HG02588 (cell line): ENCODE measurements around the gene CLCN2.

ENCODE experiments used
- ATAC-seq: cut with Tn5 transposase; IDR thresholded peaks from one replicate; pipeline ENCODE4 v1.9.1; 2021; ENCODE audit warnings: mild to moderate bottlenecking, moderate library complexity; ENCODE audit not compliant: unreplicated experiment

The CLCN2 gene

DNA sequence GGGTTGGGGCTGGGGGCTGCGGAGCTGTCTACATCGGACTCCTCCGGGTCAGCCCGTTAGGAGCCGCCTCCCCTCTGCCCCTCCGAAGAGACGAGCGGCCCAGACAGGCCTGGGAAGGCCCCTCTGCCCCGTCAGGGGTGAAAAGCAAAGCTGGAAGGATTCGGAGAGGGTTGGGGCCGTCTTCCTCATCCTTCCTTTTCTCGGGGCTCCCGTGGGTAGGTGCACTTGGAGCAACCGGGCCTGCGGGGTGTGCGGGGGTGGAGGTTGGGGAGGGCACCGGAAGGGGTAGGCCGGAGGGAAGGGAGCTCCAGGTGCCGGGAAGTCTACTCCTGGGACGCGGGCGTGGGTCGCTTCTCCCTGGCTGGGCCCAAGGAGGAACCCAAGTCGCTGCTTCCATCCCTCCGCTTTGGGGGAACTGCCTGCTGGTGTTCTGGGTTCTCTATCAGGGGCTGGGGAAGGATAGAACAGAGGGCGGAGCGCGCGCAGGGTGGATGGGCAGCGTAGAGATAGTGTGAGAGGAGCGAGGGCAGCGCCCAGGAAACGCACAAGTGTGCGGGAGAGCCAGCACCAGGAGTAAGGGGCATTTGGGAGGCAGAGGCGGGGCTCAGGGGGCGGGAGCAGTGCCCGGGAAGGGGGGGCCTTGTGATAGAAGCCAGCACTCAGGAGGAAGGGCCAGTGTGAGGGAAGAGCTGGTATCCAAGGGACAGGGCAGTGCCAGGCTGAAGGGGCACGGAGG, 695 bp upstream of the CLCN2 start:
- peak; percentile 3 for ATAC-seq

DNA sequence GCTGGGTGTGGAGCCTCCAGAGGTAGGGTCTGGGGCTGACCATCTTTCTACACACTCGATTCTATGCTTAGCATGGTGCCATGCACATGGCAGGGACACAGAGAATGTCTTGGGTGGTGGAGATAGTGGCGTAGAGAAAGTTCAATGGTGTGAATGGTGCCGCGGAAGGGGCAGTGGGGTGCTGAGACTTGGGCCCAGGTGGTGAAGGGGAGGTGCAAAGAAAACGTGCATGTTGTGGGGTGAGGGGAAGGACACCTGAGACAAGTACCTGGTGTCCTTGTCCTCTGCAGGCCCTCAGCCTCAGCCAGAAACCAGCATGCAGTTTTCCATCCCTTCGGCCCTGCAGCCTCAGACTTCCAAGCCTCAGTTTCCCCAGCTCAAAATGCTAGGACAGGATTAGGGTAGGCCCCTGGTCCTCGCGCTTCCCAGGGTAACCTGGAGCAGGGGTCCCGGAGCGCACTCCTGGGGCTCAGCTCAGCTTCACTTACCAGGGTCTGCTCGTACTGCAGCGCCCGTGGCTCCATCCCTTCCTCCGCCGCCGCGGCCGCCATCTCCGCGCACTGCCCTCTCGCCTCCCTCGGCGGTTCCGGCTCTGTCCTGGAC, 375 bp downstream of the CLCN2 start:
- ATAC-seq: no peak

DNA sequence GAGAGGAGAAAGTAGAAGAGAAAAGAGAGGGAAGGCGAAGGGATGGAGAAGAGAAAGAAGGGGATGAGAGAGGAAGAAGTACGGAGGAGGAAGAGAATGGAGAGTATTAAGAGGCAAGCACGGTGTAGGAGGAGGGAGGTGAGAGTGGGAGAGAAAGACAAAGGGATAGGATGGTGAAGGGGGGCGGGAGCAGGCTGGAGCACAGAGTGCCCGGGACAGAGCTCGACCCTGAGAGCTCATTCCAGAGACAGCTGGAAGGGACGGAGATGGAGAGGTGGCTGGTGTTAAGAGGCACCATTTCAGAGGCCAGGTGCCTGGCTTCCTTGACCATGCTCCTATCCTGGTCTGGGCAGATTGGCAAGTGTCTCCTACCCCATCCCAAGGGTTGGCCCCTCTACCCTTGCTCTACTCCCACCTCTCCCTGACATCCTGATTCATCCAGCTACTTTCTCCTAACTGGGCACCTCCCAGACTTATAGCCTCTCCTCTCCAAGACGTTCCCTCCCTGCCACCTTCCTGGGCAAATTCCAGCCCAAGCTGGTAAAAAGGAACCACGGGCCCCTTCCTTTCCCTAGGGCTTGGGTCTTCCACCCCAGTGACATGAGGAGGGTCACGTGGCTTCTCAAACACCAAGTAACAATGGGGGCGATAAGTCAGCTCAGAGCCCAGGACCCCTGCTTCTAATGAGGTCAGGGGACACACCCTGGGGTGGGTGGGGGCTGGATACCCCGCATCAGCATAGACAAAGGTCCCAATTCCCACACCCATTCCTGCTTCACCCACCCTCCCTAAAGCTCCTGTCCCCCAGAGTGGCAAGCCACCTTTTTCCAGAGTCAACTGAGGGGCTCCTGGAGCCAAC, 1.1 kb downstream of the CLCN2 start:
- ATAC-seq: no peak

DNA sequence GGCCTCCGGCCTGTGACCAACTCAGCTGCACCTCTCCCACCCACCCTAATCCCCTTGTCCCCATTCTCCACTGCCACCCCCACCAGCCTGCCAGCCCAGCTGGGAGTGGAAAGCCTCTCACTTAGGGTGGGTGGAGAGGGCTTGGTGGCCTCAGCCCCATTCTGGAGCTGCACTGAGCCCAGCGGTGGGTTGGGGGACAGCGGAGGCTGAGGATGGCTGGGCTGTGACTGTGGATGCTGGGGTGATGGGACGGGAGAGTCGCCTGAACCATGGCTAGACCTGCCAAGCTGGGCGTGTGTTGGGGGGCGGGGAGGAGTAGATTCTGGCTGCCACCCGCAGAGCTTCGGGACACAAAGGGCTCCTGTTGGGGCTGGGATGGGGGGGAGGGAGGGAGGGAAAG, 1.8 kb downstream of the CLCN2 start:
- no peak for ATAC-seq

DNA sequence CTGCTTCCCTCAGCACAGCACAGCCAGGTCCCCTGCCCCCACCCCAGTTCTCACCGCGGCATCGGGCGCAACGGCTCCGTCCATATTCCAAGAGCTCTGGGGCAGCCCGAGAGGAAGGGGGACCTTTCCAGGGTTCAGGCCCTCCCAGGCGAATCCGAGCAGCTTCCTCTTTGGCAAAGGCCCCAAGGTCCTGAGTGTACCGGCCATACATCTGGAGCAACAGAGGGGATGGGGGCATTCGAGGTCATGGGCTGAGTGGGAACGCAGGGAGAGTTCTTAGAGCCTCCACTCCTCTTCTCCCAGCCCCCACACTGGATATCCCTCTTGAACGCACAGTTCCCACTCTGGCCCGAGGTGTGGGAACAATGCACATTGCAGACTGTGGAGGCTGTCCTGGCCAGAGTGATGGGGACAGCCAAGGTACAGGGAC, 2.5 kb downstream of the CLCN2 start:
- no peak for ATAC-seq

DNA sequence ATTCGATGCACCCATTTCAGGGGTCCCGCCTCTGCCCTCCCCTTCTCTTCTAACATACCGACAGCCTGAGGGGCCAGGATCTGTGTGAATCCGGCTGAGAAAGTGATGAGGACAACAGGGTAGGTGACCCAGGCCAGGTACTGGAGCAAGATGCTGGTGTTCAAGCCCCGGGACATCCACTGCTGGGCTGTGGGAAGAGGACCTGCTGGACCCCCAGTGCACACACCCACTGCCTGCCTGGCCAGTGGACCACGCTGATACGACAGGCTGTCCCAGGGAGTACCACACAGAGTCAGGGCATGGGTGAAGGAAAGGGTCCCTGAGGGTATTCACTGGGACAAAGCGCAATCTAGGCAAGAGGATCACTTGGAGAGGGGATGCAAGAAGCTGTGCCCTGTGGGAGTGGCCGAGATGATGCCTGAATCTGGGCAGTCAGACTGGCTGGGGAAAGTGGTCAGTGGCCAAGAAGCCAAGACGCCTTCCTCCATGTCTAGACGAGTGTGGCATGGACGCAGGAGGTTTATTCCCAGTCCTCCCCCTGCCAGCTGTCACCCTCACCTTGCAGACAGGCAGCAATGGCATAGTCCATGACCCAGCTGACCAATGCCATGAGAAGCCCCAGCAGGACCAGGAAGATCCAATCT, 3.2 kb downstream of the CLCN2 start:
- ATAC-seq: no peak

DNA sequence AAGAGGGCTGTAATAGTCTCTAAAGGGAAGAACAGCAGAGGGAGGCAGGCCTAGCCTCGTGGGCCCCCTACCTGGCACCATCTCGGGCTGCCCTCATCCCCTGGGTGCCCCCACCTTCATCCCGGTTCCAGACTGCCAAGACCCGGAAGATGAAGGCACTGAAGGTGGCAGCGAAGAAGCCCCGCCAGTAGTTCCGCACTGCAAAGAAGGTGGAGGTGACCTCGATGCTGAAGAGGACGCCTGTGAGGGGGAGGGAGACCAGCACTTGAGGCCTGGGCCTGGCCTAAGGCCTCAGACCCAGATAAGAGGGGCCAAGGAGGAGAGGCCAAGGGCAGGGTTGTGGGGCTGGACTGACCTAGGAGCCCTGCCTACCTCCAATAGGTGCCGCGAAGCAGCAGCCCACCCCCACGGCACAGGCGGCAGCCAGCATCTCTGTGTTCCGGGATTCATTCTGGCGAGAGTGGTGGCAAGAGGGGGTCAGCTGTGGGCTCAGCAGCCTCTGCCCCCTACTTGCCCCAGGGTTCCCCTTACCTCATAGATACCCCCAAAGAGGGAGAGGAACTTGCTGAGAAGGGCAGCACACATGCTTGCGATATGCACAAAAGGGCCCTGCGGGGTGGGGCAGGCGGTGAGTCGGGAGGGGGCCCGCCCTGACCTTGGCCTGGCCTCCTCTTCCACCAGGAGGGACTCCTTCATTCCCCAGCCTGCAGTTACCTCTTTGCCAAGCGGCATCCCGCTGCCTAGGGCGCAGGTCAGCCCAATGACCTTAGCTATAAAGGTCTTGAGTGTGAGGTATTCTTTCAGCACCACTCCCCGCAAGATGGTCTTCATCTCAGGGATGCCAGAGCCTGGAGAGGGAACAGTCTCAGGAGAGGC, 3.9 kb downstream of the CLCN2 start:
- ATAC-seq: no peak

DNA sequence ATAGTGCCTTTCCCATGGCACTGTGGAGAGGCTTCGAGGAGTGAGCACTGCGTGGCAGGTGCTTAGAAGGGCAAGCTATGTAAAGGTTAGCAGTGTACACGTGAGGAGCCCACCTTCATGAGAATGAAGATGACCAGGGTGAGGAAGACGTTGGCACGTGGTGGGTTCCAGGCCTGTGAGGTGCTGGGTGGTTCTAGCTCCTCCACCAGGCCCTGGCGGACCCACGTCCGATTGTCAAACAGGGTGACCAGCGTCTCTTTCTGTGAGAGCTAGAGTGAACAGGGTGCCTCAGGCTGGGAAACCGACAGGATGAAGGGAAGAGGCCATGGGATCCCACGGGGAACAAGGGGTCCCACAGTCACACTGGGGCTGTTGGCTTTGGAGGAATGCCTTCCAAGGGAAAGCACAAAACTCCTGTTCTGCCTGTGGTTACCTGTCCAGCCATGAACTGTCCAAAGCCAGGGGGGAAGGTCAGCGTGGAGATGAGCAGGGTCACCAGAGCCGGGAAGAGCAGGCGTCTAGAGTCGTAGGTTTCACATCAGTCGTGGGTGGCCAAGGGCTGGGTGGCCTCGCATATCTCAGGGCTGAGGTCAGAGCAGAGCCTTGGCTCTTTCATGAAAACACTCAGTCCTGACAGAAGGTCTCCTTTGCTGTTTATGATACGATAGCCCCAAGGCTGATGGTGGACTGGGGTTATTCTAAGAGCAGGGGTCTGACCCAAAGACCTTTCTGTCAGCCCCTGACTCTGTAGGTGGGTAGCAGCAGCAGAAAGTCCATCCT, 6.0 kb downstream of the CLCN2 start:
- ATAC-seq: no peak

DNA sequence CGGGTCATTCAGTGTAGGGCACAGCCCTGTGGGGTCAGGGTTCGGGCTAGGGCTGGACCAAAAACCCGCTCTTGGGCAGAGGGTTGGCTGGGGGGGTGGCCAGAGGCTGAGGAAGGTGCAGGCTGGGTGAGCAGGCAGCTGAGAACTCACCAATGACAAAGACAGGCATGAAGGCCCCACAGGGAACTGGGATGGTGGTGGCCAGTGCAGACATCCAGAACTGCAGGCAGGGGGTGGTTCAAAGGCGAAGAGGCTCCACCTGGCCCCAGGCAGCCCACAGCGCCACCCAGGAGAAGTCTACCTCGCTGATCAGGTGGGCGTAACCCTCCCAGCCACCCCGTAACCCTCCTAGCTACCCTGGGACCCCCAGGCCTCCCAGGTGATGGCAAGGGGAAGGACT, 6.7 kb downstream of the CLCN2 start:
- no peak for ATAC-seq

DNA sequence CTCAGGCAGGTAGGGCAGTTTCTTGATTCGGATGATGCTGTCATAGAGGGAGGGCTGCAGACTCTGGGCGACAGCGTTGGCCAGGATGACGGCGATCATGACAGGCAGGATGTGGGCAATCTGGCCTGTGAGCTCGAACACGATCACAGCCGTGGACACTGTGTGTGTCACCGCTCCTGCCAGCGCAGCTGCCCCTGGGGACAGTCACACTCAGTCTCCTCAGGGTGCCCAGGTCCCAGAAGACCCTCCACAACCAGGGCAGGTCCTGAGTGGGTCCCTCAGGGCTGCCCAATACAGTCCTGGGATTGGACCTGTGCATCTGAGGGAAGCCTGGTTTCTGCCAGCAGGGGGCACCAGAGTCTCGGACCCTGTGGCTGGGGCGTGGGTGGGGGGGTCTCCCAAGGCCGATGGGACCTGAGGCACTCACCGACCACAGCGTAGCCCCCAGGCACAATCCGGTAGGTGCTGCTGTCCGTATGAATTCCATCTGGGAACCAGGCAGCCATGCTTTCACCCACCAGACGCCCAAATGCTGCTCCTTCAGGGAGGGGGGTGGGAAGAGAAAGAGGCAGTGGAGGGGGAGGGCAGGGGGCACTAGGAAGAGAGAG, 7.2 kb downstream of the CLCN2 start:
- ATAC-seq: no peak

DNA sequence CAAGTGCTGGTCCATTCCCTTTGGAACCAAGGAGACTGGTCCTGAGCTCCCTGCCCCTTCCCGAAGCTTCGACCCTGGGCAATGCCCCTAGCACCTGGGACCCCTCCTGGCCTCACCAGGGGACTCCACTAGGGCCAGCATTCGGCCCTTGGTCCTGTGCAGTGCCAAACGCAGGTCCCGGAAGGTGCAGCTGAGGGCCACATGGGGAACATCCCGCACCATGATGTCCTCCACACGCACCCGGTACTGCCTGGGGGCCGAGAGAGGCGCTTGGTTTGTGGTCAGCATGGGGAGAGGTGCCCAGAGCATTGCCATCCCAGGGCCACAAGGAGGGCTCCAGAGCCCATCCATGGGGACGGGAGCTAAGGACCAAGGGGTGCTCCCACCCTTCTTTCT, 7.9 kb downstream of the CLCN2 start:
- no peak for ATAC-seq

DNA sequence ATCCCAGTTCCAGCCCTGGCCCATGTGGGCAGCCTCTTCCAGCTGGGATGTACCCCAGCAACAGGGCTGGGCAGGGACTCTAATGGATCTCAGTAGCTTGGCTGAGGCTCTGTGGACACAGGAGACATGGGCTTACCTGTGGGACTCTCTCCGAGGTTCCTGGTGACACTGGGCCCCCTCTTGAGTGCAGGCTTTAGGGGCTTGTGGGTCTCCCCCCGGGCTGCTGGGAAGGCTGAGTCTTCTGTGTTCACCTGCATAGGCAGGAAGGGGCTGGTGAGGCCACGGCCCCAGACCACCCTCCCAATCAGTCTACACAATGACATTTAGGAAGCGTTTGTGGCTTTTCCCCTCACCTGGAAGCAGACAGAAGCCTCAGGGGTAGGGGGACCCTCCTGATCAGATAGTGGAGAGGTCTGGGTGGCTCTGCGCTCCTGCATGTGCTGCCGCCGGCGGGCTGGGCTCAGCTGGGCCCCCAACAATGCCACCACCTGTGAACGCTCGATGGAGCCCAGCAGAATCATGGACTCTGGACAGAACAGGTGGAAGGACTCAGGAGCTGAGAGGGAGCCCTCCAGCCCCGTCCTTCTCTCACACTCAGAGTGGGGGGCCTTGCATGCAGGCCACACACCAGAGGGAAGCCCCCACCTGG, 8.4 kb downstream of the CLCN2 start:
- ATAC-seq: no peak

DNA sequence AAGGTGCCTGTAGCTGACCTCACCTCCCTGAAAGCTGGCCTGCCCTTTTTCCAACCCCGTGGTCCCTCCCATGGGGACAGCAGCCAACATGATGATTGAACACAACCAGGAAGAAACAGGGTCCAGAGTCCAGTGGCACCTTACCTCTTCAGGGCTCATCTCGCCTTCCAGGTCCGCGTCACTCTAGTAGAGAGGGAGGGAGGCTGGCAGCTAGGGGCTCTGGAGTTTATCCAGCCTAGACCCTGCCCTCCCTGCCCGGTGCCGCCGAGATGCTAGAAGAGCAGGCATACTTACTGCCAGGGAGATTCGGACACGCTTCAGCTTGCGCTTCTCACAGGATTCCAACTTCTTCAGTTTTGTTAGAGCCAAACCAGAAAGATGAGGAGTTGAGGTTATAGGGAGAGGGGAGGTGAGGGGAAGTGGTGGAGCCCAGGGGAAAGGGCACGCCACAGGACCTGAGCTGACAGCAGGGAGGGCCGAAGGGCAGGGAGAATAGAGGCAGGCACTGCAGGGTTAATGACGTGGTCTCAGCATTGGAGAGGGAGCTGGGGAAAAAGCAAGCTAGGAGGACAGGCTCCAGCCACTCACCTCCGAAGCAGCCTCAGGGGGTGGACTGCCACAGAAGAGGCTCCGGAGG, 9.1 kb downstream of the CLCN2 start:
- ATAC-seq: no peak

DNA sequence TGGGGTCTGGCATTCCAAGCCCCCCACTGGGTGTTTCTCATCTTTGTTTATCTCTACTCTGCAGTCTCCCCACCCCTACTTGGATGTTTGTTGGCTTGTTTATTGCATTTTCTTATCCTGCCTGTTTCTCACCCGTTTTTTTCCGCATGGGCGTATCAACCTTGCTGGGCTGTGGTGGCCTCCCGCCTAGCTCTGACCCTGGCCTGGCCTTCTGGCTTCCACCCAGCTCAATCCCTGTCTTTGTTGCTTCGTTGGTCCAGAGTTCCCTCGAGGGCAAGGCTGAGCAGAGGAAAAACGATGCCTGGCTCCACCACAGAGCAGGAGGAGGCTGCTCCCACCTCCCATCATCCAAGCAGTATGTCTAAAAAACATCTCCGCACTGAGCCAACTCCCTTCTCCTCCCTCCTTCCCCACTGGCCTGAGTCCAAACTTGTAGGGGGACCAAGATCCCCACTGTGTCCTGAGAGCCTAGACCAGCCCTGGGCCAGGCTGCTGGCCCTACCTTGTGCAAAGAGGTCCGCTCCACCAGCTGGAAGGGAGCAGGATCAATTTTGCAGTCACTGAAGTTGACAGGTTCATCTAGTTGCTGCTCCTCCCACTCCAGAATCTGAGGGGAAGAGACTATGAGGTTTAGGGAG, 9.8 kb downstream of the CLCN2 start:
- ATAC-seq: no peak

DNA sequence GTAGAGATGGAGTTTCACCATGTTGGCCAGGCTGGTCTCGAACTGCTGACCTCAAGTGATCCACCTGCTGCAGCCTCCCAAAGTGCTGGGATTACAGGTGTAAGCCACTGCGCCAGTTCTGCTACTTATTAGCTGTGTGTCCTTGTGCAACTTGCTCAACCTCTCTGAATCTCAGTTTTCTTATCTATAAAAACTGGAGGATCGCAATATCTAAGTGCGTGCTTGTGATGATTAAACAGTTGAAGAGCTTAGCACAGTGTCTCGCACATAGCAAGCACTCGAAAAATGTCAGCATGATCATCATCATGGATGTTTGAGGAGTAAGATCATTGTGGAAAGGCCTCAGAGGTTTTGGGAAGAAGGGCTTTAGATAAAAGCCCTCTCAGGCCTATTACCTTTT, 10.8 kb downstream of the CLCN2 start:
- no peak for ATAC-seq

DNA sequence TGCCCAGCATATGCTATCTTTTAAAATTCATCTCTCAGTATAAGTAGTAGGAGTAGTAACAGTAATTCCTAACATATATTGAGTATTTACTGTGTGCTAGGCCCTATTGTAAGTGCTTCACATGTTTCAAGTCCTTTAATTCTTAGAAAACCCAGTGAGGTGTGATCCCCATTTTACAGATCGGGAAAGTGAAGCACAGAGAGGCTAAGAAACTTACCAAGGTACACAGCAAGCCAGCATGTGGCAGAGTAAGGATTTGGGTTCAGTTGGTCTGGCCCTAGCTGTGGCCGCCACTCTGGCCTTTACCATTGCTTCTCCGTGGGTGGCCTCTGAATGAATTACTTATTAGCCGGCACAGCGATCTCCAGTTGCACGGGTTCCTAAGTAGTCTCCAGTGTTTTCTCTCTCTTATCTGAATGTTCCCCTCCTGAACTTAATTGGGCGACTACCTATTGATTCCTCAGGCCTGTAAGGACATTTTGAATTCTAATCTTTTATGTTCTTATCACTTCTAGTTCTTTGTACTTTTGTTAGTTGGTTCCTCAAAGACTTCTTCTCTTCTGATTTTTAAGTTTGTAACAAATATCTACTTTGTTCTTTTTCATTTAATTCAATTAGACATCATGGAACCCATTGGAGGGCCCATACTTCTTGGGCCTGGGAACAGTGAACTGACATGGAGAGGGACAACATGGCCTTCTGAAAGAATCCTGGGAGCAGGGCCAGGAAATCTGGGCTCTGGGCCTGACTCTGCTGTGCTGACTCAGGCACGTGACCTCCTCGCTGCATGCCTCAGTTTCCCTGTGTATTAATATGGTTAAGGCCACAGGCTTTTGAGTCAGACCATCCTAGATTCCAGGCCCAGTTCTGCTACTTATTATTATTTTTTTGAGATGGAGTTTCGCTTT, 11.6 kb downstream of the CLCN2 start:
- ATAC-seq: no peak

DNA sequence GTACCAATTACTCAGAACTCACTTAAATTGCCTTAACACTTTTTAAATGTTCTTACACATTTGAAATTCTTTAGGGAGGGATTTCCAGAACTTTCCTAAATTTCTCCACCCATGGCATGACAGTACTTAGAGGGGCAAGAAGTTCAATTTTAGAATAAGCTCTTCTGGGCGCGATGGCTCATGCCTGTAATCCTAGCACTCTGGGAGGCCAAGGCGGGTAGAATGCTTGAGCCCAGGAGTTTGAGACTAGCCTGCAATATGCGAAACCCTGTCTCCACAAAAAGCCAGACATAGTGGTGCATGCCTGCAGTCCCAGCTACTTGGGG, 13.4 kb downstream of the CLCN2 start:
- no peak for ATAC-seq
